ENCODE data around the gene TNNT1. TPM values are rescaled to one million over a fixed set of nuclear protein-coding genes. Genes with fewer than 3 reads are reported as not detected.

TNNT1 gene
- 1 to 10 TPM in 1 of 2 donors, under 1 TPM in 1; 0.69 to 2.1 TPM for total RNA-seq

GRCh38 chr19:55149078-55150003, at the start of gene TNNT1:
Gene TNNT1 (minus strand): TSS chr19:55149206. CDS start chr19:55147157, 2,049 bp downstream.
- no peak for DNase-seq
- no peak within 1 kb of the TSS for H3K27ac ChIP-seq
- no peaks in the 10 kb centered on the region for H3K36me3 ChIP-seq
- H3K4me1 ChIP-seq, result no peaks in the 10 kb centered on the region
- no peaks in the 10 kb centered on the region for H3K9me3 ChIP-seq
- H3K27me3 ChIP-seq, result peaks cover 11% of the 10 kb centered on the region
- no peak within 1 kb of the TSS for H3K4me3 ChIP-seq
- intact Hi-C loops (cut with DNase I), result no loop called here
- no peak within 1 kb of the TSS for H3K9ac ChIP-seq (ENCODE audit: low read depth in 2 of 2, low read length in 2 of 2)
- TF ChIP-seq, protein P1, sequence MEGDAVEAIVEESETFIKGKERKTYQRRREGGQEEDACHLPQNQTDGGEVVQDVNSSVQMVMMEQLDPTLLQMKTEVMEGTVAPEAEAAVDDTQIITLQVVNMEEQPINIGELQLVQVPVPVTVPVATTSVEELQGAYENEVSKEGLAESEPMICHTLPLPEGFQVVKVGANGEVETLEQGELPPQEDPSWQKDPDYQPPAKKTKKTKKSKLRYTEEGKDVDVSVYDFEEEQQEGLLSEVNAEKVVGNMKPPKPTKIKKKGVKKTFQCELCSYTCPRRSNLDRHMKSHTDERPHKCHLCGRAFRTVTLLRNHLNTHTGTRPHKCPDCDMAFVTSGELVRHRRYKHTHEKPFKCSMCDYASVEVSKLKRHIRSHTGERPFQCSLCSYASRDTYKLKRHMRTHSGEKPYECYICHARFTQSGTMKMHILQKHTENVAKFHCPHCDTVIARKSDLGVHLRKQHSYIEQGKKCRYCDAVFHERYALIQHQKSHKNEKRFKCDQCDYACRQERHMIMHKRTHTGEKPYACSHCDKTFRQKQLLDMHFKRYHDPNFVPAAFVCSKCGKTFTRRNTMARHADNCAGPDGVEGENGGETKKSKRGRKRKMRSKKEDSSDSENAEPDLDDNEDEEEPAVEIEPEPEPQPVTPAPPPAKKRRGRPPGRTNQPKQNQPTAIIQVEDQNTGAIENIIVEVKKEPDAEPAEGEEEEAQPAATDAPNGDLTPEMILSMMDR (IDR thresholded peaks at IDR 0.05), result no peak

DNA sequence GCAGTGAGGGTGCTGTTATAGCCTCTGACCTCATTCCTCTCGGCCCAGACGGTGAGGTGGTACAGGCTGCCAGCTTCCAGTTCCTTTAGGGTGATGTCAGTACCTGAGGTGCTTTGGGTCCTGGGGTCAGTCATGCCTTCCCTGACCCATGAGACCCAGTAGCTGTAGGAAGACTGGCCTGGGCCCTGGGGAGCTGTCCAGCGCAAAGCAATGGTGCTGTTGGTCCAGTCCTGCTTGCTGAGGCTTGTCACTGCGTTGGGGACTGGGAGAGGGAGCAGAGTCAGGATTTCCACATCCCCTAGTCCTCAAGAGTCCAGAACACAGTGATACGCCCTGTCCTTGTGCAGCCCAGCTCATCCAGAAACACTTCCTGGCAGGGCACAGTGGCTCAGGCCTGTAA, 49.6 kb upstream of the TNNT1 start:
- H3K36me3 ChIP-seq, result no peaks in the 10 kb centered on the region
- intact Hi-C loops (cut with DNase I), result no loop called here

DNA sequence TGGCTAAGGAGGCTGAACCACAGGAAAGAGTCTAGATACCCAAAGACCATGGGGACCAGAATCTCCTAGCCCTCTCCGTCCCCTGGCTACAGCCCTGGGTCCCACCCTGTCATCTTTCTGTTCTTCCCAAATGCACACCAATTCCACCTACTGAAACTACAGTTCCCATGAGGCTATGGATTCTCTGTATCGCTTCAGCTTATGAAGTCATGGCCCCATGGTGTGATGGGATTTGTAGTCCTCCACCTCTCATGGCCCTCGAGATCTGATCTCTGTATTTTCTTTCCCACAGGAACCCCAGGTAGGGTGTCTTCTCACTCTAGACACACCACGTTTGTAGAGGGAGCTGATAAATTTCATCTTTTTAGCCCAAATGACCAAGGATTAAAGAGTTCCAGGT, 48.5 kb upstream of the TNNT1 start:
- no peak overlapping the region for H3K9ac ChIP-seq (ENCODE audit: low read depth in 2 of 2, low read length in 2 of 2)
- H3K4me1 ChIP-seq, result no peaks in the 10 kb centered on the region
- no peaks in the 10 kb centered on the region for H3K9me3 ChIP-seq
- H3K4me3 ChIP-seq, result no peak overlapping the region
- intact Hi-C loops (cut with DNase I), result no loop called here
- no peak for DNase-seq
- TF ChIP-seq, protein P1 (IDR thresholded peaks at IDR 0.05), result no peak
- no peaks in the 10 kb centered on the region for H3K27me3 ChIP-seq
- H3K36me3 ChIP-seq, result no peaks in the 10 kb centered on the region
- H3K27ac ChIP-seq, result no peak overlapping the region

More for the DNA sequence above, 49.6 kb upstream of the TNNT1 start:
- Histone ChIP-seq H3K9ac (ENCODE audit: low read depth in 2 of 2, low read length in 2 of 2) (no peak overlapping the region), H3K27me3 (no peaks in the 10 kb centered on the region), H3K4me3 (no peak overlapping the region), H3K4me1 (no peaks in the 10 kb centered on the region), H3K9me3 (no peaks in the 10 kb centered on the region), H3K27ac (no peak overlapping the region)
- no peak for DNase-seq
- TF ChIP-seq, protein P1 (IDR thresholded peaks at IDR 0.05), result no peak

DNA sequence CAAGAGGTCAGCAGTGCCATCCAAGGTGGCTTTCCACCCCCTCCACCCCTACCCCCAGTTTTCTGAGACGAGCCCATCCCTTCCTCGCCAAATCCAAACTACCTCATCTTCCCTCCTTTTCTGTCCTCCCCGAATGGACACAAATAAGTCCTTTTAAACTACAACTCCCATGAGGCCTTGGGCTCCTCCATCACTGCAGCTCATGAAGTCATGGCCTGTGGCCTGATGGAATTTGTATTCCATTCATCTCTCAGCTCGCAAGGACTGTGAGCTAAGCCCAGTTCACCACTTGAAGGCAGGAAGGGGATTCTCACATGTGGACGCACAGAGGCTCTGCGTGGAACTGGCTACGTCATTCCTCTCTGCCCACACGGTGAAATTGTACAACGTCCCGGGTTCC, 47.8 kb upstream of the TNNT1 start:
- Histone ChIP-seq H3K27me3 (no peaks in the 10 kb centered on the region), H3K4me3 (no peak overlapping the region), H3K9me3 (no peaks in the 10 kb centered on the region), H3K27ac (no peak overlapping the region), H3K9ac (ENCODE audit: low read depth in 2 of 2, low read length in 2 of 2) (no peak overlapping the region), H3K36me3 (no peaks in the 10 kb centered on the region), H3K4me1 (no peaks in the 10 kb centered on the region)
- TF ChIP-seq, protein P1 (IDR thresholded peaks at IDR 0.05), result no peak
- intact Hi-C loops (cut with DNase I), result no loop called here
- no peak for DNase-seq

- TF ChIP-seq, protein P1 (IDR thresholded peaks at IDR 0.05), result no peak
- no peak for DNase-seq
- intact Hi-C loops (cut with DNase I), result no loop called here
- H3K9ac ChIP-seq (ENCODE audit: low read depth in 2 of 2, low read length in 2 of 2), result no peak overlapping the region
- no peaks in the 10 kb centered on the region for H3K4me1 ChIP-seq
- H3K27ac ChIP-seq, result no peak overlapping the region
- H3K4me3 ChIP-seq, result no peak overlapping the region
- H3K9me3 ChIP-seq, result no peaks in the 10 kb centered on the region
- no peaks in the 10 kb centered on the region for H3K36me3 ChIP-seq
- H3K27me3 ChIP-seq, result no peaks in the 10 kb centered on the region
Observed at GRCh38 chr19:55193481-55193880, 44.5 kb upstream of the TNNT1 start.

All from colonic mucosa (tissue), 4 donors.